PFSK-1 (cell line): Measurements from ENCODE around the gene DIAPH2.

Source experiments
- FOXP2 ChIP-seq: optimal IDR thresholded peaks from 2 replicates; pipeline ENCODE3; 2011; ENCODE audit warnings: borderline replicate concordance, control low read depth, inconsistent platforms; ENCODE audit not compliant: insufficient read depth; ENCODE audit errors: extremely low read length, extremely low read depth
- POLR2AphosphoS5 ChIP-seq: IDR thresholded peaks from 2 replicates; pipeline ENCODE4 v1.6.1; 2012; ENCODE audit warnings: low read depth, mild to moderate bottlenecking, control low read depth, low read length, moderate library complexity
- SIN3A ChIP-seq: IDR thresholded peaks from 2 replicates; pipeline ENCODE4 v1.6.1; 2012; ENCODE audit warnings: mild to moderate bottlenecking, low read length, moderate library complexity, borderline replicate concordance; ENCODE audit not compliant: insufficient read depth
- TAF1 ChIP-seq: IDR thresholded peaks from 2 replicates; pipeline ENCODE4 v1.6.1; 2012; ENCODE audit warnings: low read length, control low read depth, borderline replicate concordance; ENCODE audit not compliant: insufficient read depth
- TF ChIP-seq, protein P1 (sequence below), 2 experiments: IDR thresholded peaks; 2 replicates each; pipeline versions ENCODE4 v1.6.1 to v1.8.0; 2011 to 2012; ENCODE audit warnings: low read depth in 2 of 2, low read length in 2 of 2, control low read depth in 1 of 2, inconsistent platforms in 1 of 2, mild to moderate bottlenecking in 1 of 2, moderate library complexity in 1 of 2; ENCODE audit not compliant: insufficient read depth in 1 of 2

Gene DIAPH2

DNA sequence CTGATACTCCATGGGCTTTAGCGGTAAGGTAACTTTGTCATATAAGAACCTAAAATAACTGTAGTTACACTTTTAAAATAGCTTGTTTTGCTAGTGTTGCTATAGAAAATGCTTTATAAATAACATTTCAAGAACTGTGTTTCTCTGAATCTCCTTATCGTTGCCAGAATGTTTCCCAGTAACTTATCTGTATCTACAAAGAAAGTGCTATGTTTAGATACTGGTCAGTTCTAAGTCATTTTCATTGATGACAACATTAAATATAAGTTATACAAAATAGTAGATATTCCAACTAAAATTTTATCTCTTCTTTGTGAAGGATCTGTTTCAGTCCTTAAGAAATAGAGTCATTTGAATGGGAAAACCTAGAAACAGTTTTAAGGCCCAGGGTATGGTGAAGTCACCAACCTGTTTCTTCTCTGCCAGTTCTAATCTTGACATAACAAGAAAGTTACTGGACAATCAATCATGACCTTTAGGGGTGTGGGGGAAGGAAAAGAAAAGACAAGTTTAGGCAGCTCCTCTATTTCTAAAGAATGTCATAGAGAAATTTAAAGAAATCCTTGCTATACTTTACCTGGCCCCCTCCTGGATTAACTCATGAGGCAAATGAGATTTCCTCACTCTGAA, 625.0 kb downstream of the DIAPH2 start:
- TF ChIP-seq FOXP2: no peak
- no peak for TF ChIP-seq SIN3A
- no peak for TF ChIP-seq POLR2AphosphoS5
- TF ChIP-seq, protein P1, sequence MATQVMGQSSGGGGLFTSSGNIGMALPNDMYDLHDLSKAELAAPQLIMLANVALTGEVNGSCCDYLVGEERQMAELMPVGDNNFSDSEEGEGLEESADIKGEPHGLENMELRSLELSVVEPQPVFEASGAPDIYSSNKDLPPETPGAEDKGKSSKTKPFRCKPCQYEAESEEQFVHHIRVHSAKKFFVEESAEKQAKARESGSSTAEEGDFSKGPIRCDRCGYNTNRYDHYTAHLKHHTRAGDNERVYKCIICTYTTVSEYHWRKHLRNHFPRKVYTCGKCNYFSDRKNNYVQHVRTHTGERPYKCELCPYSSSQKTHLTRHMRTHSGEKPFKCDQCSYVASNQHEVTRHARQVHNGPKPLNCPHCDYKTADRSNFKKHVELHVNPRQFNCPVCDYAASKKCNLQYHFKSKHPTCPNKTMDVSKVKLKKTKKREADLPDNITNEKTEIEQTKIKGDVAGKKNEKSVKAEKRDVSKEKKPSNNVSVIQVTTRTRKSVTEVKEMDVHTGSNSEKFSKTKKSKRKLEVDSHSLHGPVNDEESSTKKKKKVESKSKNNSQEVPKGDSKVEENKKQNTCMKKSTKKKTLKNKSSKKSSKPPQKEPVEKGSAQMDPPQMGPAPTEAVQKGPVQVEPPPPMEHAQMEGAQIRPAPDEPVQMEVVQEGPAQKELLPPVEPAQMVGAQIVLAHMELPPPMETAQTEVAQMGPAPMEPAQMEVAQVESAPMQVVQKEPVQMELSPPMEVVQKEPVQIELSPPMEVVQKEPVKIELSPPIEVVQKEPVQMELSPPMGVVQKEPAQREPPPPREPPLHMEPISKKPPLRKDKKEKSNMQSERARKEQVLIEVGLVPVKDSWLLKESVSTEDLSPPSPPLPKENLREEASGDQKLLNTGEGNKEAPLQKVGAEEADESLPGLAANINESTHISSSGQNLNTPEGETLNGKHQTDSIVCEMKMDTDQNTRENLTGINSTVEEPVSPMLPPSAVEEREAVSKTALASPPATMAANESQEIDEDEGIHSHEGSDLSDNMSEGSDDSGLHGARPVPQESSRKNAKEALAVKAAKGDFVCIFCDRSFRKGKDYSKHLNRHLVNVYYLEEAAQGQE (IDR thresholded peaks at IDR 0.05; ENCODE audit: insufficient read depth in 1 of 2, low read depth in 2 of 2, low read length in 2 of 2): no peak
- TF ChIP-seq TAF1: no peak

DNA sequence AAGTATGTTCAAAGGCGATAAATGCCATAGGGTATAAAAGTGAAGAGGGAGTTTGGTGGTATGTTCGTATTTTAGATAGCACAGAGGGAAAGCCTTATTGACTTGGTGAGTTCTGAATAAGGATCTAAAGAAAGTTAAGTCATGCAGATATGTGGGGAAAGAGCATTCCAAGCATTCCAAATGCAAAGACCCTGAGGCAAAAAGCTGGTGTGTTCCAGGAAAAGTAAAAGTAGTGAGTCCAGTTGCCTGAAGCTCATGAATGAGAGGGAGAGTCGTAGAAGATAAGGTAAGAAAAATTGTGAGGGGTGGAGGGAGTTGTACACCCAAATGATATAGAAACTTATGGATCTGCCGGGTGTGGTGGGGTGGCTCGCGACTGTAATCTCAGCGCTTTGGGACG, 625.7 kb downstream of the DIAPH2 start:
- no peak for TF ChIP-seq SIN3A
- TF ChIP-seq, protein P1 (IDR thresholded peaks at IDR 0.05; ENCODE audit: insufficient read depth in 1 of 2, low read depth in 2 of 2, low read length in 2 of 2): no peak
- TF ChIP-seq FOXP2: no peak
- no peak for TF ChIP-seq POLR2AphosphoS5
- TF ChIP-seq TAF1: no peak

- TF ChIP-seq SIN3A (no peak), POLR2AphosphoS5 (no peak), TAF1 (no peak), FOXP2 (no peak)
- TF ChIP-seq, protein P1 (IDR thresholded peaks at IDR 0.05; ENCODE audit: insufficient read depth in 1 of 2, low read depth in 2 of 2, low read length in 2 of 2): no peak
Measured at GRCh38 chrX:97311066-97311778, 626.6 kb downstream of the DIAPH2 start.

GRCh38 chrX:97314345-97314744, 629.7 kb downstream of the DIAPH2 start:
- no peak for TF ChIP-seq SIN3A
- no peak for TF ChIP-seq FOXP2
- no peak for TF ChIP-seq TAF1
- TF ChIP-seq, protein P1 (IDR thresholded peaks at IDR 0.05; ENCODE audit: insufficient read depth in 1 of 2, low read depth in 2 of 2, low read length in 2 of 2): no peak
- no peak for TF ChIP-seq POLR2AphosphoS5
